Urinary bladder (tissue), 4 donors: ENCODE measurements around the gene MRPS5. TPM values are rescaled to one million over a fixed set of nuclear protein-coding genes. Genes with fewer than 3 reads are reported as not detected.
"Not testable (repeated sequence)": the region's sequence is repeated elsewhere in the genome, so short reads cannot be mapped to it uniquely, and the experiment has no call there.

ENCODE experiments used
- DNase-seq: peaks from one replicate; pipeline ENCODE4 v3.0.0-alpha.2; 2015; ENCODE audit errors: extremely low spot score
- H3K27ac ChIP-seq: one replicate; pipeline ENCODE4 v1.5.1; 2013; ENCODE audit warnings: low read depth, mild to moderate bottlenecking, moderate library complexity
- H3K36me3 ChIP-seq: one replicate; pipeline ENCODE4 v1.6.1; 2013; ENCODE audit warnings: mild to moderate bottlenecking, moderate library complexity; ENCODE audit not compliant: insufficient read depth
- H3K4me1 ChIP-seq: one replicate; pipeline ENCODE4 v1.6.1; 2013; ENCODE audit warnings: mild to moderate bottlenecking, moderate library complexity; ENCODE audit not compliant: insufficient read depth
- H3K4me3 ChIP-seq: one replicate; pipeline ENCODE4 v1.5.1; 2013; ENCODE audit warnings: low read depth, low read length
- WGBS: extraction: QIAGEN DNeasy Blood & Tissue Kit; methylation state at CpG from one replicate; pipeline ENCODE4 v1.1.7; 2013; 5-methylcytosine and 5-hydroxymethylcytosine counted together
- polyA plus RNA-seq: library from polyadenylated mRNA; stranded (reverse); fragments of 200-250 nt; gene quantifications from one replicate; pipeline ENCODE4 v1.2.3, GENCODE V29; 2013
- total RNA-seq: library from RNA; depleted of rRNA; stranded (reverse); fragments of >200 nt; gene quantifications from one replicate; pipeline ENCODE4 v1.2.3, GENCODE V29; 2014
- donor health status: healthy with polysubstance abuse.
- donor health status: healthy.

MRPS5 gene
- total and polyA plus RNA-seq, 2 donors, result 43.5 to 49.3 TPM

DNA sequence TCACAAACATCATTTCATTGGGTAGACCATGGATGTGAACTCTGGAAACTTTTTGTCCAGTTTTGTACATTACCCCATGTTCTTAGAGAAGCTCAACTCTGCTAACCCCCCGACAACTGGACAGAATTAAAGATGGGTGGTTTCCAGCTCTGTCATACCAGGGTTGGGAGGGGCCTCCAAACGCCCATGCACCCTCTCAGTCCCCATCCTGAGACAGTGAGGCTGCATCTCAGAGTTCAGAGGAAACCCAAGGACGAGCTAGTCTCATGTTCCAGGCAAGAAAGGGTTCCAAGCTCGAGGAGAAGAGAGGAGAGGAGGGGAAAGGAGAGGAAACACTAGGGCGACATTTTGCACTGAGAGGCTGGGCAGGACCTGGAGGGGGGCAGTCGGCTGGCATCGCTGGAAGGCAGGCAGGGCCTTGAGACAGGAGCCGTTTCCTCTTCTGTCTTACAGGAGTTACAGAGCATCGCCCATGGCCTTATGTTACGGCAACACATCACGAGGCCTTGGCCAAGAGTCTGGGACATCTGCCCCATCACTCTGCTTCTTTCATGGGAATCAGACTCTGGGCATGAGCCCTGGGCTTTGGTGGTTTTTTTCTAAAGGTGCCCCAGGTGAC lies 79.7 kb downstream of the MRPS5 start:
- WGBS, result 86% methylated on average over 11 of the region's 11 CpGs
- no peaks in the 10 kb centered on the region for H3K4me1 ChIP-seq
- no peak overlapping the region for H3K27ac ChIP-seq
- DNase-seq, result no peak
- no peaks in the 10 kb centered on the region for H3K36me3 ChIP-seq
- no peak overlapping the region for H3K4me3 ChIP-seq

DNA sequence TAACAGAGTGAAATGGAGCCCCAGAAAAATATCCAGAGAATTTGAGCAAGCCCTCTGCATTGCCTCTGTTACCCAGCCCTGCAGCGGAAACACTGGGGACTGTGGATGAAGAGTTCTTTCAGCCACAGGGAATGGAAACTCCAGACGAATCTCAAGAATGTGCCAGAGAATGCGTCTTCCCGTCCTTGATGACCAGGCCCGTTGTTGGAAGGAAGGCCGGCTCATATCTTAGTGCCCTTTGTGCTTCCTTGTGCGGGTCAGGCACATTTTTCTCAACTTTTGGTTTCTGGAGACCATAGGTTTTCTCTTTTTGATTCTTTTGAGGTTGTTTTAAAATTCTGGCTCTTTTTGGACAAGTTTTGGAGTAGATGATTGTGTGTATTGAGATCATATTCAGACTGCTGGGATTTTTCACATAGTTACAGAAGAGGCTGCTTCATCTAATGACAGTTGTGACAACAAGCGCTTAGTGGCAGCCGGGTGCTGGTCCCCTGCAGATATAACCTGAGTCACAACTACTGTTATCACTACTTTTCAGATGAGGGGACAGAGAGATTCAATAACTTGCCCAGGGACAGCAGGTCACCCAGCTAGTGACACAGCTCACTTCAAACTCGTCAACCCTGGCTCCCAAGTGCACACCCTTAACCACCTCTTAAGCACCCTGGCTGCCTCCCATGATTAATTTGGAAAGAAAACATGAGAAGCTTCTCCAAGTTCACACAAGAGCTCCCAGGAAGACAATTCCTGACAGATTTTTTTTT lies 80.4 kb downstream of the MRPS5 start:
- no peak for DNase-seq
- Histone ChIP-seq H3K4me3 (no peak overlapping the region), H3K4me1 (no peaks in the 10 kb centered on the region), H3K27ac (no peak overlapping the region), H3K36me3 (no peaks in the 10 kb centered on the region)
- WGBS, result 76% methylated on average over 10 of the region's 10 CpGs

DNA sequence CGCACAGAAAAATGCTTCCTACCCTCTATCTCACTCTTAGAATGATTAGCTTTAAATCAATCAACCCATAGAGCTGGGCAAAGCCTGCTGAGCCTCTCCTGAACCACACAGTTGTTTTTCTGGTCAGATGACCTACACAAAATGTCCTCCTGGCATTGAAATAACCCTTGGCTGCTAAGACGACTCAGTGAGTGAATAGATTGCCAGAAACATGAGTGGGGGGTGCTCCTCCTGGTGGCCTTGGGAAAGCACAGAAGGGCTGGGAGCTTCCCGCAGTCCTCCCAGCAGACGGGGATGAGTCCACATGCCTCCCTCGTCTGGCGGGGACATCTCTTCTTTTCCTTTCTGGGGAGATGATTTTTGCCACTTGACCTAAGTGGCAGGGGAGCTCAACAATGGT lies 81.2 kb downstream of the MRPS5 start:
- no peak overlapping the region for H3K4me3 ChIP-seq
- H3K27ac ChIP-seq, result no peak overlapping the region
- H3K36me3 ChIP-seq, result no peaks in the 10 kb centered on the region
- no peaks in the 10 kb centered on the region for H3K4me1 ChIP-seq
- WGBS, result 66% methylated on average over 6 of the region's 6 CpGs
- no peak for DNase-seq

DNA sequence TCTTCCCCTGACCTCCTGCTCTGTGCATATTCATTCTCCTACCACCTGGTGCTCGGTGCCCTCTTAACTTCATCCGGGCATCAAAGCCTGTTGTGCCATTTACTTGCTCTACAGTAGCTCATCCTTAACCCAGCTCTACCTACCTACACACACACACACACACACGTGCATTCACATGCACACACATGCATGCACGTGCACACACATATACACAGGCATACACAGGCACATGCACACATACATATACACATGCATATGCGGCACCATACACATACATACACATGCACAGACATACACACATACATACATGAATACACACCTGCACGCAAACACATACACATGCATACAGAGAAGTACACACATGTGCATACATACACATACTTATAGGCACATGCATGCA lies 81.6 kb downstream of the MRPS5 start:
- no peak overlapping the region for H3K27ac ChIP-seq
- WGBS, result 85% methylated on average over 6 of the region's 6 CpGs
- H3K4me1 ChIP-seq, result no peaks in the 10 kb centered on the region
- H3K36me3 ChIP-seq, result no peaks in the 10 kb centered on the region
- H3K4me3 ChIP-seq, result no peak overlapping the region
- no peak for DNase-seq

DNA sequence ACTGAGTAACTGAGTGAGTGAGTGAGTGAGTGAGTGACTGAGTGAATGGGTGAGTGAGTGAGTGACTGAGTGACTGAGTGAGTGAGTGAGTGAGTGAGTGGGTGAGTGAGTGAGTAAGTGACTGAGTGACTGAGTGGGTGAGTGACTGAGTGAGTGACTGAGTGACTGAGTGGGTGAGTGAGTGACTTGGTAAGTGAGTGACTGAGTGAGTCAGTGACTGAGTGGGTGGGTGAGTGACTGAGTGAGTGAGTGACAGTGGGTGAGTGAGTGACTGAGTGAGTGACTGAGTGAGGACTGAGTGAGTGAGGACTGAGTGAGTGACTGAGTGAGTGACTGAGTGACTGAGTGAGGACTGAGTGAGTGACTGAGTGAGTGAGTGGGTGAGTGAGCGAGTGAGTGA lies 82.2 kb downstream of the MRPS5 start:
- no peaks in the 10 kb centered on the region for H3K4me1 ChIP-seq
- DNase-seq, result no peak
- 87% methylated on average over 1 of the region's 1 CpG for WGBS
- H3K4me3 ChIP-seq, result no peak overlapping the region
- no peak overlapping the region for H3K27ac ChIP-seq
- no peaks in the 10 kb centered on the region for H3K36me3 ChIP-seq

DNA sequence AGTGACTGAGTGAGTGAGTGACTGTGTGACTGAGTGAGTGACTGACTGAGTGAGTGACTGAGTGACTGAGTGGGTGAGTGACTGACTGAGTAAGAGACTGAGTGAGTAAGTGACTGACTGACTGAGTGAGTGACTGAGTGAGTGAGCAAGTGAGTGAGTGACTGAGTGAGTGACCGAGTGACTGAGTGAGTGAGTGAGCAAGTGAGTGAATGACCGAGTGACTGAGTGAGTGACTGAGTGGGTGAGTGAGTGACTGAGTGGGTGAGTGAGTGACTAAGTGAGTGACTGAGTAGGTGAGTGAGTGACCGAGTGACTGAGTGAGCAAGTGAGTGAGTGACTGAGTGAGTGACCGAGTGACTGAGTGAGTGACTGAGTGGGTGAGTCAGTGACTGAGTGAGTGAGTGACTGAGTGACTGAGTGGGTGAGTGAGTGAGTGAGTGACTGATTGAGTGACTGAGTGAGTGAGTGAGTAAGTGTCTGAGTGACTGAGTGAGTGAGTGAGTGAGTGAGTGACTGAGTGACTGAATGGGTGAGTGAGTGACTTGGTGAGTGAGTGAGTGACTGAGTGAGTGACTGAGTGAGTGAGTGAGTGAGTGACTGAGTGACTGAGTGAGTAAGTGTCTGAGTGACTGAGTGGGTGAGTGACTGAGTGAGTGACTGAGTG lies 82.8 kb downstream of the MRPS5 start:
- Histone ChIP-seq H3K4me3 (no peak overlapping the region), H3K4me1 (no peaks in the 10 kb centered on the region), H3K36me3 (no peaks in the 10 kb centered on the region), H3K27ac (no peak overlapping the region)
- 97% methylated on average over 4 of the region's 4 CpGs for WGBS
- DNase-seq, result no peak

DNA sequence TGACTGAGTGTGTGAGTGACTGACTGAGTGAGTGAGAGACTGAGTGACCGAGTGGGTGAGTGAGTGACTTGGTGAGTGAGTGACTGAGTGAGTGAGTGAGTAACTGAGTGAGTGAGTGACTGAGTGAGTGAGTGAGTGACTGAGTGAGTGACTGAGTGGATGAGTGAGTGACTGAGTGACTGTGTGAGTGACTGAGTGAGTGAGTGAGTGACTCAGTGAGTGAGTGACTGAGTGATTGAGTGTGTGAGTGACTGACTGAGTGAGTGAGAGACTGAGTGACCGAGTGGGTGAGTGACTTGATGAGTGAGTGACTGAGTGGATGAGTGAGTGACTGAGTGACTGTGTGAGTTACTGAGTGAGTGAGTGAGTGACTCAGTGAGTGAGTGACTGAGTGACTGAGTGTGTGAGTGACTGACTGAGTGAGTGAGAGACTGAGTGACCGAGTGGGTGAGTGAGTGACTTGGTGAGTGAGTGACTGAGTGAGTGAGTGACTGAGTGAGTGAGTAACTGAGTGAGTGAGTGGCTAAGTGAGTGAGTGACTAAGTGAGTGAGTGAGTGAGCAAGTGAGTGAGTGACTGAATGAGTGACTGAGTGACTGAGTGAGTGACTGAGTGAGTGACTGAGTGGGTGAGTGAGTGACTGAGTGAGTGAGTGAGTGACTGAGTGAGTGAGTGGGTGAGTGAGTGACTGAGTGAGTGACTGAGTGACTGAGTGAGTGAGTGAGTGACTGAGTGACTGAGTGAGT lies 83.6 kb downstream of the MRPS5 start:
- H3K27ac ChIP-seq, H3K4me3 ChIP-seq, DNase-seq, H3K4me1 ChIP-seq, H3K36me3 ChIP-seq: not testable (repeated sequence)
- WGBS, result 89% methylated on average over 3 of the region's 3 CpGs

DNA sequence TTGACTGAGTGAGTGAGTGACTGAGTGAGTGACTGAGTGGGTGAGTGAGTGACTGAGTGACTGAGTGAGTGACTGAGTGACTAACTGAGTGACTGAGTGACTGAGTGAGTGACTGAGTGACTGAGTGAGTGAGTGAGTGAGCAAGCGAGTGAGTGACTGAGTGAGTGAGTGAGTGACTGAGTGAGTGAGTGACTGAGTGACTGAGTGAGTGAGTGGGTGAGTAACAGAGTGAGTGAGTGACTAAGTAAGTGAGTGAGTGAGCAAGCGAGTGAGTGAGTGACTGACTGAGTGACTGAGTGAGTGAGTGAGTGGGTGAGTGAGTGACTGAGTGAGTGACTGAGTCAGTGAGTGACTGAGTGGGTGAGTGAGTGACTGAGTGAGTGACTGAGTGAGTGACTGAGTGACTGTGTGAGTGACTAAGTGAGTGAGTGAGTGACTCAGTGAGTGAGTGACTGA lies 84.2 kb downstream of the MRPS5 start:
- 91% methylated on average over 2 of the region's 2 CpGs for WGBS
- H3K4me3 ChIP-seq, result no peak overlapping the region
- no peak for DNase-seq
- no peak overlapping the region for H3K27ac ChIP-seq
- no peaks in the 10 kb centered on the region for H3K36me3 ChIP-seq
- no peaks in the 10 kb centered on the region for H3K4me1 ChIP-seq

DNA sequence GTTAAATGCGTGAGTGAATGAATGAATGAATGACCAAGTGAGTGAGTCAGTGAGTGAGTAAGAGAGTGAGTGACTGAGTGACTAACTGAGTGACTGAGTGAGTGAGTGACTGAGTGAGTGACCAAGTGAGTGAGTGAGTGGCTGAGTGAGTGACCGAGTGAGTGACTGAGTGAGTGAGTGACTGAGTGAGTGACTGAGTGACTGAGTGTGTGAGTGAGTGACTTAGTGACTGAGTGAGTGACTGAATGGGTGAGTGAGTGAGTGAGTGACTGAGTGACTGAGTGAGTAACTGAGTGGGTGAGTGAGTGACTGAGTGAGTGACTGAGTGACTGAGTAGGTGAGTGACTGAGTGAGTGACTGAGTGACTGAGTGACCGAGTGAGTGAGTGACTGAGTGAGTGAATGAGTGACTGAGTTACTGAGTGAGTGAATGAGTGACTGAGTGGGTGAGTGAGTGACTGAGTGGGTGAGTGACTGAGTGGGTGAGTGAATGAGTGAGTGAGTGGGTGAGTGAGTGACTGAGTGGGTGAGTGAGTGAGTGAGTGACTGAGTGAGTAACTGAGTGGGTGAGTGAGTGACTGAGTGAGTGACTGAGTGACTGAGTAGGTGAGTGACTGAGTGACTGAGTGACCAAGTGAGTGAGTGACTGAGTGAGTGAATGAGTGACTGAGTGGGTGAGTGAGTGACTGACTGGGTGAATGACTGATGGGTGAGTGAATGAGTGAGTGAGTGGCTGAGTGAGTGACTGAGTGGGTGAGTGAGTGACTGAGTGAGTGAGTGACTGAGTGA lies 84.8 kb downstream of the MRPS5 start:
- Histone ChIP-seq H3K27ac (no peak overlapping the region), H3K4me3 (no peak overlapping the region), H3K36me3 (no peaks in the 10 kb centered on the region), H3K4me1 (no peaks in the 10 kb centered on the region)
- DNase-seq, result no peak
- 90% methylated on average over 3 of the region's 3 CpGs for WGBS

Other genes with a start within 250 kb of the MRPS5 start
- 3.6 TPM for gene MAL, start 96.1 kb downstream of the MRPS5 start, total RNA-seq
- gene MAL, start 96.1 kb downstream of the MRPS5 start, polyA plus RNA-seq, result 13.3 TPM
- 38.5 TPM for gene ZNF514, start 38.0 kb upstream of the MRPS5 start, total RNA-seq
- 11.3 TPM for gene ZNF514, start 38.0 kb upstream of the MRPS5 start, polyA plus RNA-seq
- 9.5 TPM for gene ZNF2, start 44.0 kb upstream of the MRPS5 start, total RNA-seq
- gene ZNF2, start 44.0 kb upstream of the MRPS5 start, polyA plus RNA-seq, result 3.4 TPM
- 11.5 TPM for gene ZNF892, start 85.7 kb upstream of the MRPS5 start, total RNA-seq
- 1.4 TPM for gene ZNF892, start 85.7 kb upstream of the MRPS5 start, polyA plus RNA-seq
- 13.6 TPM for gene PROM2, start 152.6 kb upstream of the MRPS5 start, total RNA-seq
- 25.1 TPM for gene PROM2, start 152.6 kb upstream of the MRPS5 start, polyA plus RNA-seq
- gene KCNIP3, start 175.5 kb upstream of the MRPS5 start, total RNA-seq, result 6.1 TPM
- 16.8 TPM for gene KCNIP3, start 175.5 kb upstream of the MRPS5 start, polyA plus RNA-seq